ENCODE measurements around the gene TTYH3.

TTYH3 gene

DNA sequence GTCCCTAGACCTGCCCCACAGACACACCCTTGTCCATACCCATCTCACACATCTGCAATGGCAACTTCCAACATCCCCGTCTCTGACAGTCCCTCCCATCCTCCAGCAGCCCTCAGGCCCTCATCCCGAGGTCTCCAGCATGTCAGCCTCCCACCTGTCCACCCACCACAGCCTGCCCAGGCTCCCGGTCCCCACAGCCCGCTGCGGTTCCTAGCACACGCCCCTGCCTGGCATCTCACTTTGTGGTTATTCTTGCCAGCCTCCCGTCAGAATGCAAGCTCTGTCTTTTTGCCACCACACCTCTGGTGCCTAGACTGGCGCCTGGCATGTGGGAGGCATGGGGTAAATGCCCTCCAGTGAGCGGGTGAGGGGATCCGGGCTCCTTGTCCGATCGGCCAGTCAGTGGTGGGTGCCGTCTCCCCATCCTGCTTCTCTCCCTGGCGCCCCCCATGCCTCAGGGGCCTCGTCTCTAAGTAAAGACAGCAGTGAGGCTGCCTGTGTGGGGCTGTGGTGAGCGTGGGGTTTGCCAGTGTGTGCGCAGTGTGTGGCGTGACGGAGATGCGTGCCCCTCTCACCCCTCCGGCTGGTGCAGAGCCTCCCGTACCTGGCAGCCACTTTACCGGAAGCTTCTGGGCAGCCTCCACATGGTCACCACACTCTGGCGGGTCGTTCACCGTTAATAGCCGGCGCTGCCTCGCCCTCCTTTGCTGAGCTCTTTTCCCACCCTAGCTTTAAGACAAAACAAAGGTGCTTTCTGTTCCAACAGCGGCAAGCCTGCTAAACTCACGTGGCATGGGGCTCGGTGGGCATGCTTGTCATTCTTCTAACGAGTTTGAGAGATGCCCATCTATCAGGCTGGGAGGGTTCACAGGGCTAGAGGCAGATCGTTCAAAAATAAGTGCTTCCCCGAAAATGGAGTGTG, 28.5 kb upstream of the TTYH3 start:
- DNase-seq = no peak

DNA sequence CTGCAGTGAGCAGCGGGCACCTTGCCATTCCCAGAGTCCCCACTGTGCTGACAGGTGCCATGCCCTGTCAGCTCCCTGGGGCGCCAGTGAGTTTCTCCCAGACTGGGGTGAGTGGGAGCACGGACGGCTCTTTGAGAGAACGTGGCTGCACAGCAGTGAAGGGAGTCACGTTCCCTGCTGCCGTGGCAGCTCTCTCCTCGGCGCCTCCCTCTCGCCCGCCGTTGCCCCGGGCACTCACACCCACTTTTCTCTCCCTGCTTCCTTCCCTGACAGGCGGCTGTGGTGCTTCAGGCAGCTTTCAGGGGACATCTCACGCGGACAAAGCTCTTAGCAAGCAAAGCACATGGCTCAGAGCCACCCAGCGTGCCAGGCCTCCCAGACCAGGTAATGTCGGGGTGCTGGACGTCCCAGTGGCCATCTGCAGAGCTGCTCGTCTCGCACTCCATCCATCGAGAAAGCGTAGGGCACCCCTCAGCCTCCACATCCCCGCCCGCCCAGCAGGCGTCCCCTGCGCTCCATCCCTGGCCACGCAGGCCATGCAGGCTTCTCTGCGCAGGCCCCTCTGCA, 27.1 kb upstream of the TTYH3 start:
- DNase-seq = peak in 2 of 3 experiments; percentile 90 to 94

DNA sequence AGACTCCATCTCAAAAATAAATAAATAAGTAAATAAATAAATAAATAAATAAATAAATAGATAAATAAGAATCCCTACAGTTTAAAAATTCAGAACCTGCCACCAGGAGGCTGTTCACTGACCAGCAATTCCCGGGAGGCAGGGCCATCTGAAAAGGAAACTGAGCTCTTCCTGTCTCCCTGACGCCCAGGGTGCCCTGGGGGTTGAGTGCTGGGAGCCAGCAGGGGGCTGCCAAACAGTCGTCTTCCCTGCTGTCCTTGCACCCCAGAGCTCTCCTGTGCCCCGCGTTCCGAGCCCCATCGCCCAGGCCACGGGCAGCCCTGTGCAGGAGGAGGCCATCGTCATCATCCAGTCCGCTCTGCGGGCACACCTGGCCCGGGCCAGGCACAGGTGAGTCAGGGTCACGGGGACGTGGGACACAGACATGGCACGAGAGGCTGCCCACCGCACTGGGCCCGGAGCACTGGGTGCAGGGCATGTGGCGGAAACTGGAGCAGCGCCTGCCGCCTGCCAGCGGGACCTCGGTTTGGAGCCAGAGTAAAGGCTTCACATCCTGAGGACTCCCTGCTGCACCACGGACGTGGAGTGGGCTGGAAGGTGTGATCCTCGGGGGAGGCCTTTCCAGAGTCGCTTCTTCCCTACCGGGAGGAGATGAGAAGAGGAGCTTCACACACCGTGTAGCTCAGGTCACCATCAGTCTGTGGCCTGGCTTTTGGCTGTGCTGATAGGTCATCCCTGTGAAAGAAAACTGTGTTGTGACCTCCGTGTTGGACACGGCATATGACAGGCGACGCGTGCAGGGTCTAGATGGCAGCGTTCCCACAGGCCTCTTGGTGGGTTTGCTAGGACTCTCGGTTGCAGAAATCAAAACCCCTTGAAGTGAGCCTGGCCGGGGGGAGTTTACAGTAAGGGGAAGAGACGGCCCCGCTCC, 25.9 kb upstream of the TTYH3 start:
- DNase-seq = peak in 1 of 3 experiments; percentile 11

DNA sequence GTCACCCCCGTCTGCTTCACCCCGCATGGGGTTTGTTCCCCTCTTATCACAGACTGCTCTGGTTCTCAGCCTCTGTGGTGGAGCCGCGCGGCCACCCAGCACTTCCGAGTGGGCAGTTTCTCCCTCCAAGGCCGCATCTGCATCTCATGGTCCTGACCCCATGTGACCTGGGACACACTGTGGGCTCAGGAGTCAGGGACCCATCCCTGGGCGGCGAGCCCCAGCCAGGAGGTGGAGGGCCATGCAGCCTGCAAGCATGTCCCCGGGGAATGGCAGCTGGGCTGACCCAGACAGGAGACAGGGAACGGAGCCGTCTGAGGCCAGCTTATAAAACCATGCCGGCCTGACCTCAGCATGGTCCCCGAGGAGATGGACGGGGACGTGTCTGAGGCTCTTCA, 25.2 kb upstream of the TTYH3 start:
- DNase-seq = no peak

DNA sequence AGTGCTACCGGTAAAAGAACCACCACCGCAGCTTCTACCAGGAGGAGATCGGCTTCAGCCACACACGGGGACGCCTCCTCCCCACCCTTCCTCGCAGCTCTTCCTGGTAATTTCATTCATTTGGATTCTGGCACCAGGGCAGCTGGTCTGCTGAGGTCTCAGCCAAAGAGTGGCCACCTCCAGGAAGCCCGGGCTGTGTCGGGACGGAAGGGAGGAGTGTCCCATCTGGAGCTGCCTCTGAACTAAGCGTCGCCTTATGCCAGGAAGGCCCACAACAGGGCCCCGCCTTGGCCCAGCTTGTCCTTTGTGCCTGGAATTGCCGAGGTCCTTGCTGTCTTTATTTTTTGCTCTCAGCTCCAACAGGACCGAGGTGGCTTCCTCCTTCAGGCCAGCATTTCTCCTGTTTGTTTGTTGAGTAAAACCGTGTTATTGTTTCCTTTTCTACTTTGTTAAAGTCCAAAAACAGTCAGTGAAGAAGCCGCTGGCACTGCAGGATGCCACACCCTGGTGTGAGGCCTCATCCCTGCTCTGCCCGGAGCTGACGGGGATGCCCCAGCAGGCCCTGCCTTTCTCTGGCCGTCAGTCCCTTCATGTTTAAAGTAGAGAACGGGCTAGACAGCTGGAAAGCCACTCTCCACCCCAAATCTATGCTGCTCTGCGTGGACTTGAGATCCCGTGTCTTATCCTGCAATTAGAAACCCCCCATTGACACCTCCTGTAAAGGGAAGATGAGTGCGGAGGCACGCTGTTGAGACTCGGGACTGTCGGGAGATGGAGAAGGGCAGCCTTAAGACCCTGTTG, 24.5 kb upstream of the TTYH3 start:
- no peak for DNase-seq

DNA sequence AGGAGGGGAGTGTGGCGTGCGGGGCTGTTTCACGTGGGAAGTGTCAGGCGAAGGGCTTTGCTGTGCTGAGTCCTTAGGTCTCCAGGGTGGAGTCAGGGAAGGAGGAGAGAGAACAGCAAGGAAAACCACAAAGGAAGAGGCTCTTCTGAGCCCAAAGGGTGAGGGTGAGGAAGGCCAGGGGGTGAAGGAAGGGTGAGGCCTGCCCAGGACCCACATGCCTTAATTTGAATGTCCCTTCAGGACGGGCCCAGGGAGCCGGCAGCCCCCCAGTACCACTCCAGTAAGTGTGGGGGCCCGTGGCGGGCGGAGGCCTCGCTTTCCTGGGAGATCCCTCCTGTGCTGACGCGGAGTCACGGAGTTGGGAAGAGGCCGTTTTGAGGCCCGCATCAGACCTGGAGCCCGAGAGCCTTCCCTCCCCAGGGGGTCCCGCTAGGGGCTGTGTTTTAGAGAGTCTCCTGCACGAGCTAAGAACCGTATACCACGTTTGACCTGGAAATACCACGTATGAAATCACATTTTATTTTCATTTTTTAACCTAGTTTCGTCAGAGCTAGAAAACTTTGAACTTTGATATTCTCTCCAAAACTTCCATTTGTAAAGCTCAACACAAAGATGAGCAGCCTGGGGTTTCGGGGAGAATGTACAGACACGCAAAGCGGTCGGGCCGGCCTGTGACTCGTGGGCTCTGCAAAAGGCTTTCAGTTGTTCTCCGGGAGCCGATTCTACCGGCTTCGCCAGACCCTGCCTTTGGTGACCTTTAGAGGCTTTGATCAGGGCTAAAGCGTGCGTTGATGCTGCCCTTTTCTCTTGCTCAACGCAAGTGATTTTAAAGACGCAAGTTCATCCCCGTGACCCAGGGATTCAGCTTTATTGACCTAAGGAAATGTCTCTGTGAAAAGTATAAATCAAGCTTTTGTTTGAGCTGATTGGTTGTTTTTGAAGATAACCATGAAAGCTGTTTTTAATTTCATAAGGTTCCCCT, 23.6 kb upstream of the TTYH3 start:
- no peak for DNase-seq

DNA sequence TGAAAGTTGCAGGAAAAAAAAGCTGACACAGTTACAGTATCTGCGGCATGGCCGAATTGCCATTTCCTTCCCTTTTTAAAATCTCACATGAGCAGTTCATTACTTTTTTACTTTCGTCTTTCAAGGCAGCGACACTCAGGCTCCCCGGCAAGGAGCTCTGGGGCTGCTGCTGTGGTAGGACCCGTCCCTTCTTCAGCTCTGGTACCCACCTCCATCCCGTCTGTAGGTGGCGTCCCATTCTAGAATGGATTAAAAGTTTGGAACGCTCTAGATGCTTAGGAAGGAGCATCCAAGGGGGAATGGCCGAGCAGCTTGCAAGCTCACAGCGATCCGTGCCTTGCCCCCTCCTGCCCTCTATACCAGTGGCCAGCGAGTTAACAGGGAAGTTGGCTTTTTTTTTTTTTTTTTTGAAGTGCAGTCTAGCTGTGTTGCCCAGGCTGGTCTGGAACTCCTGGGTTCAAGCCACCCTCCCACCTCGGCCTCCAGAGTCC, 22.8 kb upstream of the TTYH3 start:
- DNase-seq = no peak

DNA sequence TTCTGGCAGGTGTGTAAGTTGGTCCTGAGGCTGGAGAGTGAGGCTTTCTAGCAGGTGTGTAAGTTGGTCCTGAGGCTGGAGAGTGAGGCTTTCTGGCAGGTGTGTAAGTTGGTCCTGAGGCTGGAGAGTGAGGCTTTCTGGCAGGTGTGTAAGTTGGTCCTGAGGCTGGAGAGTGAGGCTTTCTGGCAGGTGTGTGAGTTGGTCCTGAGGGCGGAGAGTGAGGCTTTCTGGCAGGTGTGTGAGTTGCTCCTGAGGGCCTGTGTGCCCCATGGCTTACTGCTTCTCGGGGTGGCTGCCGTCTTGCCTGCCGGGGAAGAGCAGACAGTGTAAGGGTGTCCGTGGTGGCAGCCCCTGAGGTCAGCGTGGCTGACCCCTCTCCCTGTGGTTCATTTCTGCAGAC, 22.1 kb upstream of the TTYH3 start:
- peak in 1 of 3 experiments; percentile 6 for DNase-seq

DNA sequence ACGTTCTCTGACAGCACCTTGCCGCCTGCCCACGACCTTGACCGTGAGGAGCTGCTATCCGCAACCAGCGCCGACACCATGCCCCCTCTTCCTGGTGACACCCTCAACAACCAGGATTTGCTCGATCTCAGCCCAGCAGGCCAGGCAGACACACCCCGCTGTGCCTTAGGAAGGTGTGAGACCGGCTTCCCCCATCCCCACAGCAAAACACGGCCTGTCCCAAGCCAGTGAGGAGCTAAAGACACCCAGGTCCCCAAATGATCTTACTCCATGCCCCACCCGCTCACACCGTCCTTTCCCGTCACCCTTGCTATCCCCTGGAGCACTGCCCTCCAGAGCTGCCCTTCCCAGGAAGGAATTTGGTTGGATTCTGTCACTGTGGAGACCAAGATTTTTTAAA, 21.3 kb upstream of the TTYH3 start:
- no peak for DNase-seq

DNA sequence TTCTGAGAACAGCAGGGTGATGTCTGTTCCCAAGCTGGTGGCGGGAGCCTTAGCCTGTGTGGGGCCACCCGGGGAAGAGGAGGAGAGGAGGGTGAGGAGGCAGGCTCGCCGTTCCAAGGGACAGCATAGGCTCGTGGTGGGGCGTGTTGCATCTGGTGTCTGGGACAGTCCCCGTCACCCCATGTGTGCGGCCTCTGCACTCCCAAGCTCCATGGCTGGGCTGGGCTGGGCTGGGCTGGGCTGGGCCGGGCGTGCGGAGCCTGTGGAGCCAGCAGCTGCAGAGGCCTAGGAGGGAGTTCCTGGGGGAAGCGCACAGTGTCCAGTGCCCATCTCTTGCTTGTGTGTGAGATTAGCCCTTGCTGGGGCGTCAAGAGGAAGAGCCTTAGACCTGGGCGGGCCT, 20.9 kb upstream of the TTYH3 start:
- DNase-seq = no peak

DNA sequence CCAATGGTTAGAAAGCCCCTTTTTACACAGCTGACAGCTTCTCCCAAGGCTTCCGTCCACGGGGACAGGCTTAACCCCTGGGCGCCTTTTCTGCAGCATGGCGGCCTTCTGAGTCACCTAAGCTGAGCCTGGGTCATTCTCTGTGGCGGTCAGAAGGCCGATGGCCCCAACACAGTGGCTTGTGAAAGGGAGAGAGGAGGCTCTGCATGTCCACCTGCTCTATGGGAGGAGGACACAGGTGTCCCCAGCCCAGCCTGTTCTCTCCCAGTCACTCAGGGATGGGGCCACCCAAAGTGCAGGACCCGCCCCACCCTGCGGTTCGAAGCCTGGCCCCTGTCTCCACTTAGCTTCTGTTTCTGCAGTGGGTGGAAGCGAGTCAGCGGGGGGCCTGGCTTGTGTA, 20.4 kb upstream of the TTYH3 start:
- no peak for DNase-seq

DNA sequence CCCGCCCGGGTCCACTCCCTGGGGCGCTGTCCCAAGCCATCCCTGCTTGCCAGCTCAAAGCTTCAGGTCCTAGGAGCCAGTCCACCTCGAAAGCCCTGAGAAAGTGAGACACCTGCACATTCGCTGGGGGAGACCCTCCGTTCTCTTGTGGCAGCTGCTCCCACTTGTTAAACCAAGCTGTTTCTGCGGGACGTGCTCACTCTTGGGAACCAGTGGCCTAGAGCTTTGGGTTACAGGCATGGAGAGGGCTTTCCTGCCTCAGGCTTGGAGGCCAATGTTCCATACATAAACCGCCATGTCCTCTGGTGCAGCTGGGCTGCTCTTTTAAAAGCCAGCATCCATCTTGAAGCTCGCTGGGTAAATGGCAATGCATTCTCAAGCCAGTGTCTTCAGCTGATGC, 19.9 kb upstream of the TTYH3 start:
- no peak for DNase-seq

DNA sequence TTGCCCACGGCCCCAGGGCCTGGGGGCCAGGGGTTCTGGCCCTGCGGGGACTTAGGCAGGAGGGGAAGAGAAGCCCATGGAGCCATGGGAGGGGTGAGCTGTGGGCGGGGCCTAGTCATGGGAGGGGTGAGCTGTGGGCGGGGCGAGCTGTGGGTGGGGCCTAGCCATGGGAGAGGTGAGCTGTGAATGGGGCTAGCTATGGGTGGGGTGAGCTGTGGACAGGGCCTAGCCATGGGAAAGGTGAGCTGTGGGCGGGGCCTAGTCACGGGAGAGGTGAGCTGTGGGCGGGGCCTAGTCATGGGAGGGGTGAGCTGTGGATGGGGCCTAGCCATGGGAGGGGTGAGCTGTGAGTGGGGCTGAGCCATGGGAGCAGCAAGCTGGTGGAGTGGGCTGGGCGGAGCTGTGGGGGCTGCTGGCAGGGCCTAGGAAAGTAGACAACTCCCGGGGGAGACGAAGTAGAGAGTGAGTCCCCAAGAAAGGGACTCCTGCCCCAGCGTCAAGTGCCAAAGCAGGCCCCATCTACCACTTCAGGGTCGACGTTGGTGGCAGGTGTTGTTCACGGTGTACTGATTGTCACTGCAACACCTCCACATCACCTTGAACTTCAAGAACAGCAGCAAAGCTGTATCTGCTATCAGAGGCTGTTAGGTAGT, 19.2 kb upstream of the TTYH3 start:
- peak in 2 of 3 experiments; percentile 17 to 41 for DNase-seq

DNA sequence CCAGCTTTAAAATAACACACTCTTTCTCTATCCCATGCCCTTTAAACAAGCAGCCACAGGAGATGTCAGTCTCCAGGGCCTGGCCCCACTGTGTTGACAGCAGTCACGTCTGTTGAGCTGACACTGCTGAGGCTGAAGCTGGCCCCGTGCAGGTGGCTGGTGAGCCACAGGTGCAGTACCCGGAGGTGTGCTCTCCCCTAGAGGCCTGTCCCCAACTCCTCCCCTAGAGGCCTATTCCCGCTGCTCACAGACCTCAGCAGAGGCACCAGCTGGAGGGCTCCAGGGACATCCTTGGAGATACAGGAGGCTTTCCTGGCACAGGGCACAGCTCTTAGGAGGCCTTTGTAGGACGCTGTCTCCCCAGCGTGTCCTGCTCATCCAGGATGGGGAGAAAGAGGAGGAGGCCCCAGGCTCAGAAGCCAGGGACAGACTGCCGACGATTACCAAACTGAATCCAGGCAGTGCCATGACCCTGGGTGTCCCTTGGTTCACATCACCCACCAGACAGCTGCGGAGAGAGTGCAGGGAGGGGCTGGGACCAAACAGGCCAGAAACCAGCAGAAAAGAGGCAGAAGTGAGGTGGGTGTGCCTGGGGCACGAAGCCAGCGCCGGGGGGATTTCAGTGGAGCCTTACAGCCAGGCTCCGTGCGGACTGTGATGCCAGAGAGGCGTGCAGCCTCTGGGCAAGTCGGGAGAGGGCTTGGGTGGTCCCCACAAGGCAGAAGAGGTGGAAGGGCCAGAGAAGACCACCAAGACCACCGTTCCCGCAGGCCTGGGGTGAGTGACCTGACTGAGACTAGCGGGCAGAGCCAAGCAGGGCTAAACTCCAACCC, 18.5 kb upstream of the TTYH3 start:
- DNase-seq = peak in 2 of 3 experiments; percentile 40 to 52

DNA sequence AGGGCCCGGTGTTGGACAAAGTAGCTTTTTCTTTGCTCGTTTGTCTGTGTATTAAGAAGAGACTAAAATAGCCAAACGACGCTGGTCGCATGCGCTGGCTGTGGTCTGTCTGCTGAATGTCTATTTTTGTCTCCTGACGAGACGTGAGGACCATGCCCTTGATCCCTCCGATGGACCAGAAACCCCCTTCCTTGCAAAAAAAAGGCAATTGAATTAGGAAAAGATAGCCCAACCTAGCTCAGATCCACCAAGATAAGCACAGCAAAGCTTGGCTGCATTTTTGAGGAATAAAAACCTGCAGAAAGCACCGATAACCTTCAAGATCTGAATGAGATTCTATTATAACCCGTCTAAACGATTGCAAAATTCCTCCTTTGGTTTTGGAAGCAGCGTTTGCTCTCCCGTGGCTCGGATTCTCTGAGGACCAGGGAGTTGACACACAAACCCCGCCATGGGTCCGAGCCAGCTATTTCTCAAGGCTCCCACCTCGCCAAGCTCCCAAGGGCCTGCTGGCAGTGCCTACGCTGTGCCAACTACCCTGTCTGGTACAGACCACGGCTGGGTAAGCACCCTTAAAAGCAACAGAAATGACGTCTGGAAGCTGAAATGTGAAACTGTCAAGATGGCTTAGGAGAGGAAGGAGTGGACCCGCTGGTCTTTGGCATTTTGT, 17.7 kb upstream of the TTYH3 start:
- DNase-seq = peak in 1 of 3 experiments; percentile 28

DNA sequence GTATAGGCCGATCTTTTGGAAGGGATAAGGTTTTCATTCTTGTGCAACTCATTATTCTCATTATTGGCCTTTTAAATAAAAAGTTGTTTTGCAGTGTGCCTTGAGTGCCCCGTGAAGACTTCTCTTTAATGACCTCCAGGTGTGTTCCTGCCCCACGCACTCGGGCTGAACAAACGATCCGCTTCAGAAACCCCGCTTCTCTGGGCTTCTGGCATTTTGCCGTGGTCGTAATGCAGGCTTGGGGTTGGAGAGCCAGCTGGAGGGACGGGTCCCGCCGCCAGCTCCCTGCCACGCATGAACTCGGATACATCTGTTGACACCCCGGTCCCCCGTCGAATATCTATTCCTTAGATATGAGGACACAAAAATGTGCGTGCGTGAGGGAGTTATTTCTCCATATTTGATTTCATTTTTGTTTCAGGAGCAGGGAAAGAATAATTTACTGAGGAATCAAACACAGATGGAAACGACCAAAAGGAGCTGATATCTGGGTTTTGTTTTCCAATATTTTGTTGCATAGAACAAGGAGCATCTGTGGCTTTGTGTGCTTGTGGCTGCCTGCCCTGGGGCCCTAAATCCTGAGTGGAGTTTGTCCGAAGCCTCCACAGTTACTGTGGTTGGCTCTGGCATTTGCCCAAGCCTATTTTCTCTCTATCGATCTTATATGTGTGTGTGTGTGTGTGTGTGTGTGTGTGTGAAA, 17.0 kb upstream of the TTYH3 start:
- peak in 1 of 3 experiments; percentile 28 for DNase-seq

DNA sequence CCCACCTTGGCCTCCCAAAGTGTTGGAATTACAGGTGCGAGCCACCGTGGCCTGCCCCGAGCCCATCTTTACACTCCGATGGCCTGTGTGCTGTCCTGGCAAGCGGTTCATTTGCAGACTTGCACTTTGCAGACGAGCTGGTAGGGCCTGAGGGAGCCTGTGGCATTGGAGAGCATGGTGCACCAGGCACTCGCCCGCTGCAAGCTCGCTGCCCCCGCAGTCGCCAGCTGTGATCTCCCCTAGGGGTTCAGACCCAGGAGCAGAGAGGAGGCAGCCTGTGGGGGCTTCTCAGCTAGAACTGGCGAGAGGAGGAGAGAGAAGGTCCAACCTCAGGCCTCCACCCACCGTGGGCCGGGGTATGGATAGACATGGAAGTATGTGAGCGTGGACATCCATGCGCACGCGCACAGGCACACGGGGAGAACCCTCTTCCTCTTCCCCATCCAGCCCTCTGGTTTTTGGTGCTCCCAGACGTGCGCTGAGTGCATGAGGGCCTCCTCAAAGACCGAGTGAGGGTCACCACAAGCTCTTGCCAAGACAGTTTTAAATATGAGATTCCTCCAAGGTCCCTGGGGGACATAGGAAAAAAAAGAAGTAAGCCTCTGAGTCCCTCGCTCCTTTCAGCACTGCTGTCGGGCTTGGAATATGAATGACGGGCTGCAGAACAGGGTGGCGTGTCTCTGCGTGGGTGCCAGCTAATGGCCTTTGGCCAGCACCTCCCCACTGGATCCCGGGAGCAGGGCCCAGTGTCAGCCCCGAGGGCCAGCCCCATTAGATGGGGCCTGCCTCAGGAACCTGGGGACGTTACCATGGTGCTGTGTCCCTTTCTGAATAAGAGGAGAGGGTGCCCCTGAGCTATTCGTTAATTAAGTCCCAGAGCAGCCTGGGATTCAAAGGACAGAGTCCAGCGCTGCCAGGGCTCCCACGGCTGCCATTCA, 15.1 kb upstream of the TTYH3 start:
- no peak for DNase-seq
